DMS153 (cell line): ENCODE data around the gene DUOXA2.
"Not testable (repeated sequence)": the region's sequence is repeated elsewhere in the genome, so short reads cannot be mapped to it uniquely, and the experiment has no call there.

Experiments used
- DNase-seq: peaks from one replicate; lab custom pipeline; 2025; lab: John Stamatoyannopoulos, UW

Gene DUOXA2

GRCh38 chr15:45114076-45114750 lies at the start of gene DUOXA2, which contains the start of gene DUOX2:
Gene DUOXA2 (plus strand): TSS chr15:45114326. CDS start chr15:45114606, 280 bp downstream.
Gene DUOX2 (minus strand): TSS chr15:45114172. CDS start chr15:45113411, 761 bp downstream.
- no peak for DNase-seq

GRCh38 chr15:45064386-45064785 lies 49.7 kb upstream of the DUOXA2 start:
- no peak for DNase-seq

- not testable (repeated sequence) for DNase-seq
These were observed 44.2 kb upstream of the DUOXA2 start for GRCh38 chr15:45069942-45070360.

- not testable (repeated sequence) for DNase-seq
These were observed 40.5 kb upstream of the DUOXA2 start for GRCh38 chr15:45073602-45074001.

GRCh38 chr15:45075440-45076320 lies 38.4 kb upstream of the DUOXA2 start:
- not testable (repeated sequence) for DNase-seq

- DNase-seq, result not testable (repeated sequence)
These were observed 36.7 kb upstream of the DUOXA2 start for GRCh38 chr15:45077391-45077790.

- not testable (repeated sequence) for DNase-seq
These were observed 34.9 kb upstream of the DUOXA2 start for GRCh38 chr15:45079201-45079600.

GRCh38 chr15:45079628-45080246 lies 34.4 kb upstream of the DUOXA2 start:
- not testable (repeated sequence) for DNase-seq

GRCh38 chr15:45080593-45080992 lies 33.5 kb upstream of the DUOXA2 start:
- not testable (repeated sequence) for DNase-seq

- DNase-seq, result not testable (repeated sequence)
These were observed 31.7 kb upstream of the DUOXA2 start for GRCh38 chr15:45082412-45082811.

GRCh38 chr15:45083223-45083622 lies 30.9 kb upstream of the DUOXA2 start:
- no peak for DNase-seq

- DNase-seq, result no peak
These were observed 30.0 kb upstream of the DUOXA2 start for GRCh38 chr15:45084163-45084562.

- DNase-seq, result no peak
These were observed 26.6 kb upstream of the DUOXA2 start for GRCh38 chr15:45087513-45087912.

GRCh38 chr15:45088801-45089711 lies 25.1 kb upstream of the DUOXA2 start:
- DNase-seq, result no peak

- no peak for DNase-seq
These were observed 24.3 kb upstream of the DUOXA2 start for GRCh38 chr15:45089712-45090373.

- no peak for DNase-seq
These were observed 23.0 kb upstream of the DUOXA2 start for GRCh38 chr15:45091161-45091560.

- no peak for DNase-seq
These were observed 22.6 kb upstream of the DUOXA2 start for GRCh38 chr15:45091576-45091975.

GRCh38 chr15:45093013-45093412 lies 21.1 kb upstream of the DUOXA2 start:
- no peak for DNase-seq

GRCh38 chr15:45093622-45094357 lies 20.3 kb upstream of the DUOXA2 start:
- DNase-seq, result no peak

GRCh38 chr15:45094358-45094730 lies 19.8 kb upstream of the DUOXA2 start:
- DNase-seq, result no peak
